HepG2 (cell line): Measurements from ENCODE around the gene POLR3E. TPM values are rescaled to one million over a fixed set of nuclear protein-coding genes. Genes with fewer than 3 reads are reported as not detected.

ENCODE experiments used
- ATAC-seq: fragments of 200-7000 bp; cut with Tn5 transposase; 3 replicates; pipeline ENCODE4 v1.9.1; 2020; ENCODE audit warnings: mild to moderate bottlenecking, moderate library complexity
- BruUV-seq: library from RNA; stranded (reverse); fragments of 400-500 nt; replicated peaks from 2 replicates; lab custom pipeline; 2021; lab: Mats Ljungman, UMichigan
- CTCF ChIA-PET: fragments of 300-600 bp; formaldehyde crosslinking; extraction: SDS; loops from one replicate; lab custom pipeline; 2021; ENCODE audit warnings: low total read pairs, inconsistent platforms, low intra/inter-chr PET ratio; lab: Yijun Ruan, JAX
- POLR2A ChIA-PET: fragments of 350-600 bp; sonication (Branson Sonifier 250); formaldehyde crosslinking; loops from one replicate; lab custom pipeline; 2020; ENCODE audit warnings: antibody characterized with exemption, inconsistent platforms; lab: Yijun Ruan, JAX
- DNase-seq: peaks from one replicate; pipeline ENCODE4 v3.0.0-alpha.2; 2015; ENCODE audit warnings: low spot score
- FAIRE-seq: peaks from 3 replicates; lab custom pipeline; 2011; peaks lifted over from hg19 to GRCh38; lab: Jason Lieb, UNC
- H2AFZ ChIP-seq: one replicate; pipeline ENCODE4 v1.6.1; 2011; ENCODE audit warnings: low read length, inconsistent platforms
- H3K27ac ChIP-seq: fragments of 300-600 bp; 3 replicates; pipeline ENCODE4 v1.8.0; 2011; ENCODE audit warnings: mixed run types, mild to moderate bottlenecking, mixed read lengths, low read length, inconsistent platforms; ENCODE audit not compliant: insufficient read depth; ENCODE audit errors: extremely low read length
- H3K27me3 ChIP-seq, 2 experiments: fragments of 200-600 bp in 1 of 2; 2 replicates in 1 of 2; 3 replicates in 1 of 2; pipeline versions ENCODE4 v1.6.0 to v1.8.0; 2011; ENCODE audit warnings: low read length in 2 of 2, mild to moderate bottlenecking in 2 of 2, moderate library complexity in 2 of 2, inconsistent platforms in 1 of 2; ENCODE audit not compliant: insufficient read depth in 2 of 2, control insufficient read depth in 1 of 2
- H3K36me3 ChIP-seq, 2 experiments: fragments of 200-600 bp in 1 of 2; replicated peaks in 1 of 2; 2 replicates in 1 of 2; 3 replicates in 1 of 2; pipeline versions ENCODE4 v1.5.1 to v1.8.0; 2011; ENCODE audit warnings: low read length in 2 of 2, inconsistent platforms in 1 of 2; ENCODE audit not compliant: insufficient read depth in 2 of 2, control insufficient read depth in 1 of 2
- H3K4me1 ChIP-seq: 2 replicates; pipeline ENCODE4 v1.5.1; 2012; ENCODE audit warnings: low read length, inconsistent platforms; ENCODE audit not compliant: insufficient read depth
- H3K4me2 ChIP-seq: 2 replicates; pipeline ENCODE4 v1.6.0; 2011; ENCODE audit warnings: low read depth, low read length, inconsistent platforms
- H3K4me3 ChIP-seq, 3 experiments: fragments of 200-600 bp in 1 of 3; sonication (generic), shearing (Covaris generic) in 1 of 3; replicated peaks in 1 of 3; 2 replicates each; pipeline ENCODE4 v1.5.1; 2011 to 2016; ENCODE audit warnings: low read length in 3 of 3, inconsistent platforms in 2 of 3, low read depth in 2 of 3, mild to moderate bottlenecking in 2 of 3, control low read depth in 1 of 3, mixed read lengths in 1 of 3; ENCODE audit not compliant: insufficient read depth in 1 of 3
- H3K79me2 ChIP-seq: one replicate; pipeline ENCODE4 v1.6.1; 2011; ENCODE audit warnings: low read length, inconsistent platforms; ENCODE audit not compliant: insufficient read depth
- H3K9ac ChIP-seq: 2 replicates; pipeline ENCODE4 v1.6.0; 2011; ENCODE audit warnings: mild to moderate bottlenecking, low read depth, low read length, inconsistent platforms; ENCODE audit not compliant: insufficient read depth
- H3K9me3 ChIP-seq: 2 replicates; pipeline ENCODE4 v1.5.1; 2012; ENCODE audit warnings: mild to moderate bottlenecking, low read length
- H4K20me1 ChIP-seq: 2 replicates; pipeline ENCODE4 v1.6.0; 2011; ENCODE audit warnings: inconsistent platforms, mild to moderate bottlenecking, low read length, moderate library complexity; ENCODE audit not compliant: insufficient read depth
- DNMT1 ChIP-seq: sonication (generic); formaldehyde crosslinking; IDR thresholded peaks from 2 replicates; pipeline ENCODE4 v1.5.1; 2020; ENCODE audit warnings: mild to moderate bottlenecking, missing genetic modification reagents
- FIP1L1 ChIP-seq: fragments of 200-400 bp; formaldehyde crosslinking; IDR thresholded peaks from 2 replicates; pipeline ENCODE4 v1.6.1; 2018; ENCODE audit warnings: low read depth, mild to moderate bottlenecking, low read length, moderate library complexity, borderline replicate concordance; ENCODE audit not compliant: insufficient read depth
- KLF13 ChIP-seq: sonication (generic); formaldehyde crosslinking; IDR thresholded peaks from 2 replicates; pipeline ENCODE4 v1.4.0; 2020; ENCODE audit warnings: mild to moderate bottlenecking, missing genetic modification reagents
- KLF6 ChIP-seq: IDR thresholded peaks from 2 replicates; pipeline ENCODE4 v1.8.0; 2016; ENCODE audit warnings: missing biosample characterization, missing genetic modification reagents
- SALL1 ChIP-seq: sonication (generic); formaldehyde crosslinking; IDR thresholded peaks from 2 replicates; pipeline ENCODE4 v1.8.0; 2022; ENCODE audit warnings: mild to moderate bottlenecking, missing genetic modification reagents
- ZC3H13 ChIP-seq: sonication (generic); formaldehyde crosslinking; IDR thresholded peaks from 2 replicates; pipeline ENCODE4 v1.8.1; 2023; ENCODE audit warnings: mild to moderate bottlenecking, missing genetic modification reagents, moderate library complexity
- ZNF546 ChIP-seq: sonication (generic); formaldehyde crosslinking; conservative IDR thresholded peaks from 2 replicates; pipeline ENCODE4 v1.8.1; 2023; ENCODE audit warnings: mild to moderate bottlenecking, missing genetic modification reagents
- ZNF790 ChIP-seq: sonication (generic); formaldehyde crosslinking; IDR thresholded peaks from 2 replicates; pipeline ENCODE4 v1.8.0; 2022; ENCODE audit warnings: missing genetic modification reagents, mild to moderate bottlenecking, borderline replicate concordance
- ZNF841 ChIP-seq: sonication (generic); formaldehyde crosslinking; IDR thresholded peaks from 2 replicates; pipeline ENCODE4 v1.8.1; 2023; ENCODE audit warnings: missing genetic modification reagents, borderline replicate concordance
- WGBS: methylation state at CpG from one replicate; pipeline ENCODE4 v1.1.6; 2017; ENCODE audit warnings: low lambda C conversion rate; 5-methylcytosine and 5-hydroxymethylcytosine counted together
- in situ Hi-C: cut with HindIII; loops from 2 replicates; pipeline ENCODE4 v1.10.0; 2017; ENCODE audit warnings: low pct_unique_long_range_greater_than_20kb; ENCODE audit not compliant: extremely low pct_ligation_motif_present
- intact Hi-C: fragments of 100-400 bp; cut with micrococcal nuclease; formaldehyde crosslinking; loops from one replicate; pipeline ENCODE4 v1.10.0; 2022; ENCODE audit not compliant: unreplicated experiment
- polyA plus RNA-seq, 8 experiments: library from polyadenylated mRNA; depleted of rRNA in 3 of 8; stranded (reverse) in 7 of 8; unstranded in 1 of 8; fragments of >200 nt; fragmentation: Illumina TruSeq in 4 of 8; extraction: Trizol in 4 of 8; gene quantifications; 2 replicates each; pipeline versions ENCODE4 v1.2.1 to v1.2.3, GENCODE V29; 2011 to 2016; ENCODE audit warnings: low read depth in 4 of 8, missing spikeins in 1 of 8, mixed read lengths in 1 of 8; ENCODE audit not compliant: insufficient read depth in 1 of 8
- total RNA-seq, 5 experiments: library from RNA; depleted of rRNA; stranded (reverse); fragments of >200 nt; fragmentation: Illumina TruSeq; extraction: Trizol; gene quantifications; 2 replicates each; pipeline ENCODE4 v1.2.3, GENCODE V29; 2016; ENCODE audit warnings: low read depth in 1 of 5
- TF ChIP-seq, protein P1 (sequence below): sonication (generic); formaldehyde crosslinking; IDR thresholded peaks from 2 replicates; pipeline ENCODE4 v1.4.0; 2020; ENCODE audit warnings: missing genetic modification reagents, borderline replicate concordance
- TF ChIP-seq, protein P2 (sequence below): sonication (generic); formaldehyde crosslinking; IDR thresholded peaks from 2 replicates; pipeline ENCODE4 v1.5.0; 2020; ENCODE audit warnings: missing genetic modification reagents
- TF ChIP-seq, protein P3 (sequence below): sonication (generic); formaldehyde crosslinking; IDR thresholded peaks from 2 replicates; pipeline ENCODE4 v1.4.0; 2020; ENCODE audit warnings: missing genetic modification reagents, borderline replicate concordance

POLR3E gene
- total and polyA plus RNA-seq, 2 of the 13 experiments (the other 11 are each of a cell fraction or from before 2014, with no cell fraction given) = 135 to 262 TPM

DNA sequence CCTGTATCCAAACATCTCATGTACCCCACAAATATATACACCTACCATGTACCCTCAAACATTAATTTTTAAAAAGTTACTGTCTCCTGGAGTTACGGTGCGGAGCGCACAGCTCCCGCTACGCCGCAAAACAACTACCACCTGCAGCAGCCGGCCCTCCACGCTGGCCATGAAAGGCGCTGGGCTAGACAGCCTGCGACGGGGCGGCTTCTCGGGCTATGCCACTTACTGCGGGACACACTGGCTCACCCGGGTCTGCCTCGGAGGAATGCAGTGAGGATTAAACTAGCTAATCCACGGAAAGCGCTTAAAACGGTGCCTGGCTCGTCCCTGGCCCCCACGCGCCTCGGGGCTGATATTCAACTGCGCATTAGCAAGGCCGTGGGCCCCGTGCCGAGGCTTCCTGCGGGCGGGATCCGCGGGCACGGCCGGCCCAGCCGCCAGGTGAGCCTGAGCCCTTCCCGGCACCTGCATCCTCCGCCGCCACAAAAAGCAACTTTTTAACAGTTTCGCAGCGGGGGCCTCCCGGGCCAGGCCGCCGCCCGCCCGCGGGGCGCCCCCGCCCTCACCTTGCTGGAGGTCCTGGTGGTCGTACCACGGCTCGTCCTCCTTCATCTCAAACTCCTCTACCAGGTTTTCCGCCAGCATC lies 76.6 kb downstream of the POLR3E start:
- peaks cover 15% of the 10 kb centered on the region for H4K20me1 ChIP-seq
- H3K27ac ChIP-seq = peak overlapping the region; percentile 85
- FAIRE-seq = no peak
- H3K4me3 ChIP-seq = peak overlapping the region; percentile 81 to 98 (median 87)
- no peak overlapping the region for H2AFZ ChIP-seq
- H3K27me3 ChIP-seq = no peaks in the 10 kb centered on the region; a peak in 1 of 5 replicates
- no peaks in the 10 kb centered on the region for H3K9me3 ChIP-seq
- peaks cover 60% of the 10 kb centered on the region for H3K4me1 ChIP-seq
- 0 out of 5 replicates have a peak, but pooled peaks cover 0 to 3% of the 10 kb centered on the region in 2 experiments for H3K36me3 ChIP-seq
- 1% methylated on average over 36 of the region's 51 CpGs for WGBS
- peak; percentile 22 for ATAC-seq
- no peak for DNase-seq
- H3K9ac ChIP-seq = peak overlapping the region; percentile 96
- peak overlapping the region; percentile 97 for H3K4me2 ChIP-seq
- ChIA-PET POLR2A (interaction anchor here (0.7 to 2.5 kb wide), 6 partner anchors 12 to 76 kb away, joined by 3 to 27 read pairs (median 6); partner anchors contain the start of gene POLR3E), CTCF (no interaction called here)
- BruUV-seq = no TSS peak
- intact Hi-C loops (loop anchor here (5.0 kb wide), 2 partner anchors 51 to 176 kb away; no protein-coding TSS in a partner anchor), in situ Hi-C loops (loop anchor here (10.0 kb wide), 1 partner anchor 61 kb away; no protein-coding TSS in a partner anchor)
- H3K79me2 ChIP-seq = peaks cover 57% of the 10 kb centered on the region
- TF ChIP-seq KLF6 (CRISPR knock-in tag) (no peak), DNMT1 (CRISPR knock-in tag) (0 out of 2 replicates have a peak, but pooled peaks have one; percentile 85), ZNF790 (CRISPR knock-in tag) (peak; percentile 98), FIP1L1 (no peak; the same call in 1 of the 2 replicates), ZC3H13 (CRISPR knock-in tag) (peak; percentile 82), ZNF546 (CRISPR knock-in tag) (0 out of 2 replicates have a peak, but pooled peaks have one; percentile 4), KLF13 (CRISPR knock-in tag) (peak; percentile 69; the same call in 1 of the 2 replicates), ZNF841 (CRISPR knock-in tag) (peak; percentile 56; the same call in 1 of the 2 replicates), SALL1 (peak; percentile 60; the same call in 1 of the 2 replicates)
- TF ChIP-seq, protein P1, sequence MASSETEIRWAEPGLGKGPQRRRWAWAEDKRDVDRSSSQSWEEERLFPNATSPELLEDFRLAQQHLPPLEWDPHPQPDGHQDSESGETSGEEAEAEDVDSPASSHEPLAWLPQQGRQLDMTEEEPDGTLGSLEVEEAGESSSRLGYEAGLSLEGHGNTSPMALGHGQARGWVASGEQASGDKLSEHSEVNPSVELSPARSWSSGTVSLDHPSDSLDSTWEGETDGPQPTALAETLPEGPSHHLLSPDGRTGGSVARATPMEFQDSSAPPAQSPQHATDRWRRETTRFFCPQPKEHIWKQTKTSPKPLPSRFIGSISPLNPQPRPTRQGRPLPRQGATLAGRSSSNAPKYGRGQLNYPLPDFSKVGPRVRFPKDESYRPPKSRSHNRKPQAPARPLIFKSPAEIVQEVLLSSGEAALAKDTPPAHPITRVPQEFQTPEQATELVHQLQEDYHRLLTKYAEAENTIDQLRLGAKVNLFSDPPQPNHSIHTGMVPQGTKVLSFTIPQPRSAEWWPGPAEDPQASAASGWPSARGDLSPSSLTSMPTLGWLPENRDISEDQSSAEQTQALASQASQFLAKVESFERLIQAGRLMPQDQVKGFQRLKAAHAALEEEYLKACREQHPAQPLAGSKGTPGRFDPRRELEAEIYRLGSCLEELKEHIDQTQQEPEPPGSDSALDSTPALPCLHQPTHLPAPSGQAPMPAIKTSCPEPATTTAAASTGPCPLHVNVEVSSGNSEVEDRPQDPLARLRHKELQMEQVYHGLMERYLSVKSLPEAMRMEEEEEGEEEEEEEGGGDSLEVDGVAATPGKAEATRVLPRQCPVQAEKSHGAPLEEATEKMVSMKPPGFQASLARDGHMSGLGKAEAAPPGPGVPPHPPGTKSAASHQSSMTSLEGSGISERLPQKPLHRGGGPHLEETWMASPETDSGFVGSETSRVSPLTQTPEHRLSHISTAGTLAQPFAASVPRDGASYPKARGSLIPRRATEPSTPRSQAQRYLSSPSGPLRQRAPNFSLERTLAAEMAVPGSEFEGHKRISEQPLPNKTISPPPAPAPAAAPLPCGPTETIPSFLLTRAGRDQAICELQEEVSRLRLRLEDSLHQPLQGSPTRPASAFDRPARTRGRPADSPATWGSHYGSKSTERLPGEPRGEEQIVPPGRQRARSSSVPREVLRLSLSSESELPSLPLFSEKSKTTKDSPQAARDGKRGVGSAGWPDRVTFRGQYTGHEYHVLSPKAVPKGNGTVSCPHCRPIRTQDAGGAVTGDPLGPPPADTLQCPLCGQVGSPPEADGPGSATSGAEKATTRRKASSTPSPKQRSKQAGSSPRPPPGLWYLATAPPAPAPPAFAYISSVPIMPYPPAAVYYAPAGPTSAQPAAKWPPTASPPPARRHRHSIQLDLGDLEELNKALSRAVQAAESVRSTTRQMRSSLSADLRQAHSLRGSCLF (CRISPR knock-in tag) = peak; percentile 83; the same call in 1 of the 2 replicates
- TF ChIP-seq, protein P2, sequence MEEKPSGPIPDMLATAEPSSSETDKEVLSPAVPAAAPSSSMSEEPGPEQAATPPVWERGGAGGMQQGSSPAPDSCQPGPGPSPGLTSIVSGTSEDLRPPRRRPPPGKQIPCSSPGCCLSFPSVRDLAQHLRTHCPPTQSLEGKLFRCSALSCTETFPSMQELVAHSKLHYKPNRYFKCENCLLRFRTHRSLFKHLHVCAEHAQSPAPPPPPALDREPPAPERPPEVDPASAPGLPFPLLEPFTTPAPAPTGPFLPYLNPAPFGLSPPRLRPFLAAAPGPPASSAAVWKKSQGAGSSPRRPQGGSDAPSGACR (CRISPR knock-in tag) = peak; percentile 92
- TF ChIP-seq, protein P3, sequence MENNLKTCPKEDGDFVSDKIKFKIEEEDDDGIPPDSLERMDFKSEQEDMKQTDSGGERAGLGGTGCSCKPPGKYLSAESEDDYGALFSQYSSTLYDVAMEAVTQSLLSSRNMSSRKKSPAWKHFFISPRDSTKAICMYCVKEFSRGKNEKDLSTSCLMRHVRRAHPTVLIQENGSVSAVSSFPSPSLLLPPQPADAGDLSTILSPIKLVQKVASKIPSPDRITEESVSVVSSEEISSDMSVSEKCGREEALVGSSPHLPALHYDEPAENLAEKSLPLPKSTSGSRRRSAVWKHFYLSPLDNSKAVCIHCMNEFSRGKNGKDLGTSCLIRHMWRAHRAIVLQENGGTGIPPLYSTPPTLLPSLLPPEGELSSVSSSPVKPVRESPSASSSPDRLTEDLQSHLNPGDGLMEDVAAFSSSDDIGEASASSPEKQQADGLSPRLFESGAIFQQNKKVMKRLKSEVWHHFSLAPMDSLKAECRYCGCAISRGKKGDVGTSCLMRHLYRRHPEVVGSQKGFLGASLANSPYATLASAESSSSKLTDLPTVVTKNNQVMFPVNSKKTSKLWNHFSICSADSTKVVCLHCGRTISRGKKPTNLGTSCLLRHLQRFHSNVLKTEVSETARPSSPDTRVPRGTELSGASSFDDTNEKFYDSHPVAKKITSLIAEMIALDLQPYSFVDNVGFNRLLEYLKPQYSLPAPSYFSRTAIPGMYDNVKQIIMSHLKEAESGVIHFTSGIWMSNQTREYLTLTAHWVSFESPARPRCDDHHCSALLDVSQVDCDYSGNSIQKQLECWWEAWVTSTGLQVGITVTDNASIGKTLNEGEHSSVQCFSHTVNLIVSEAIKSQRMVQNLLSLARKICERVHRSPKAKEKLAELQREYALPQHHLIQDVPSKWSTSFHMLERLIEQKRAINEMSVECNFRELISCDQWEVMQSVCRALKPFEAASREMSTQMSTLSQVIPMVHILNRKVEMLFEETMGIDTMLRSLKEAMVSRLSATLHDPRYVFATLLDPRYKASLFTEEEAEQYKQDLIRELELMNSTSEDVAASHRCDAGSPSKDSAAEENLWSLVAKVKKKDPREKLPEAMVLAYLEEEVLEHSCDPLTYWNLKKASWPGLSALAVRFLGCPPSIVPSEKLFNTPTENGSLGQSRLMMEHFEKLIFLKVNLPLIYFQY (CRISPR knock-in tag) = no peak
